ENCODE measurements around the gene STN1. TPM values are rescaled to one million over a fixed set of nuclear protein-coding genes. Genes with fewer than 3 reads are reported as not detected.

Gene STN1
- total RNA-seq, 1 donor from 2014 or later, result 31.9 TPM

GRCh38 chr10:103929381-103929921, 11.5 kb upstream of the STN1 start:
- intact Hi-C loops (cut with micrococcal nuclease), result no loop called here

- intact Hi-C loops (cut with micrococcal nuclease), result no loop called here
Observed at GRCh38 chr10:103928784-103929183, 10.8 kb upstream of the STN1 start.

GRCh38 chr10:103926722-103927319, 8.8 kb upstream of the STN1 start:
- intact Hi-C loops (cut with micrococcal nuclease), result no loop called here

- intact Hi-C loops (cut with micrococcal nuclease), result no loop called here
Observed at GRCh38 chr10:103925591-103925990, 7.6 kb upstream of the STN1 start.

- intact Hi-C loops (cut with micrococcal nuclease), result no loop called here
Observed at GRCh38 chr10:103923502-103923901, 5.5 kb upstream of the STN1 start.

GRCh38 chr10:103922659-103923058, 4.7 kb upstream of the STN1 start:
- intact Hi-C loops (cut with micrococcal nuclease), result no loop called here

GRCh38 chr10:103921750-103922195, 3.8 kb upstream of the STN1 start:
- intact Hi-C loops (cut with micrococcal nuclease), result loop anchor here (1.0 kb wide), 1 partner anchor 202 kb away; no protein-coding TSS in a partner anchor

GRCh38 chr10:103921248-103921647, 3.3 kb upstream of the STN1 start:
- intact Hi-C loops (cut with micrococcal nuclease), result loop anchor here (1.0 kb wide), 1 partner anchor 202 kb away; no protein-coding TSS in a partner anchor

GRCh38 chr10:103919648-103920025, 1.7 kb upstream of the STN1 start:
- intact Hi-C loops (cut with micrococcal nuclease), result loop anchor here (2.0 to 5.0 kb wide), 3 partner anchors 349 to 552 kb away; partner anchors contain the start of genes GSTO2, ITPRIP and TAF5

GRCh38 chr10:103917302-103918052, 507 bp downstream of the STN1 start:
- intact Hi-C loops (cut with micrococcal nuclease), result loop anchor here (1.0 to 5.0 kb wide), 13 partner anchors 9 to 1001 kb away; partner anchors contain the start of genes ATP5MK, CFAP43, CFAP58 and GSTO2

GRCh38 chr10:103916876-103917275, 1.1 kb downstream of the STN1 start:
- intact Hi-C loops (cut with micrococcal nuclease), result loop anchor here (2.0 to 5.0 kb wide), 3 partner anchors 420 to 1000 kb away; partner anchors contain the start of genes ITPRIP and TAF5

- intact Hi-C loops (cut with micrococcal nuclease), result loop anchor here (2.0 to 5.0 kb wide), 3 partner anchors 421 to 999 kb away; partner anchors contain the start of genes ITPRIP and TAF5
Observed at GRCh38 chr10:103916254-103916653, 1.7 kb downstream of the STN1 start.

- intact Hi-C loops (cut with micrococcal nuclease), result loop anchor here (2.0 to 5.0 kb wide), 3 partner anchors 422 to 999 kb away; partner anchors contain the start of genes ITPRIP and TAF5
Observed at GRCh38 chr10:103915796-103916195, 2.2 kb downstream of the STN1 start.

- intact Hi-C loops (cut with micrococcal nuclease), result no loop called here
Observed at GRCh38 chr10:103912759-103913158, 5.2 kb downstream of the STN1 start.

- intact Hi-C loops (cut with micrococcal nuclease), result loop anchor here (1.0 to 2.0 kb wide), 6 partner anchors 10 to 358 kb away; partner anchors contain the start of genes CFAP43 and GSTO2
Observed at GRCh38 chr10:103911021-103911459, 6.9 kb downstream of the STN1 start.

GRCh38 chr10:103910442-103911012, 7.5 kb downstream of the STN1 start:
- intact Hi-C loops (cut with micrococcal nuclease), result loop anchor here (1.0 to 2.0 kb wide), 6 partner anchors 9 to 358 kb away; partner anchors contain the start of genes CFAP43 and GSTO2

GRCh38 chr10:103905441-103905840, 12.5 kb downstream of the STN1 start:
- intact Hi-C loops (cut with micrococcal nuclease), result loop anchor here (5.0 kb wide), 1 partner anchor 148 kb away; no protein-coding TSS in a partner anchor

GRCh38 chr10:103901299-103901698, 16.7 kb downstream of the STN1 start:
- intact Hi-C loops (cut with micrococcal nuclease), result loop anchor here (1.0 kb wide), 1 partner anchor 10 kb away; no protein-coding TSS in a partner anchor

- intact Hi-C loops (cut with micrococcal nuclease), result no loop called here
Observed at GRCh38 chr10:103899312-103899711, 18.7 kb downstream of the STN1 start.

GRCh38 chr10:103897241-103897774, 20.7 kb downstream of the STN1 start:
- intact Hi-C loops (cut with micrococcal nuclease), result no loop called here

- intact Hi-C loops (cut with micrococcal nuclease), result no loop called here
Observed at GRCh38 chr10:103896225-103896624, 21.8 kb downstream of the STN1 start.
